Mesodermal cell (in vitro differentiated cells): ENCODE data around the gene CST4. TPM values are rescaled to one million over a fixed set of nuclear protein-coding genes. Genes with fewer than 3 reads are reported as not detected.
"Not testable (repeated sequence)": the region's sequence is repeated elsewhere in the genome, so short reads cannot be mapped to it uniquely, and the experiment has no call there.

Experiments
- H3K27ac ChIP-seq: 2 replicates; pipeline ENCODE4 v1.7.0; 2013; ENCODE audit warnings: mild to moderate bottlenecking, low read depth, low read length, moderate library complexity; ENCODE audit not compliant: severe bottlenecking
- H3K36me3 ChIP-seq: 2 replicates; pipeline ENCODE4 v1.7.1; 2013; ENCODE audit warnings: mild to moderate bottlenecking, low read length, moderate library complexity; ENCODE audit not compliant: control insufficient read depth, insufficient read depth
- H3K4me1 ChIP-seq: one replicate; pipeline ENCODE4 v1.7.1; 2013; ENCODE audit warnings: mild to moderate bottlenecking, low read length; ENCODE audit not compliant: insufficient read depth, control insufficient read depth, poor library complexity, severe bottlenecking
- H3K4me3 ChIP-seq: 2 replicates; pipeline ENCODE4 v1.7.0; 2013; ENCODE audit warnings: low read length, control low read depth, mild to moderate bottlenecking; ENCODE audit not compliant: insufficient read depth, poor library complexity, severe bottlenecking; ENCODE audit errors: extremely low read depth
- H3K9me3 ChIP-seq: 2 replicates; pipeline ENCODE4 v1.7.1; 2013; ENCODE audit warnings: mild to moderate bottlenecking, low read length, moderate library complexity; ENCODE audit not compliant: control insufficient read depth
- WGBS, 2 experiments: methylation state at CpG; one replicate each; pipeline ENCODE4 v1.1.5; 2013; ENCODE audit warnings: missing lambda C conversion rate in 2 of 2; ENCODE audit not compliant: insufficient coverage in 2 of 2; 5-methylcytosine and 5-hydroxymethylcytosine counted together
- polyA plus RNA-seq, 2 experiments: library from polyadenylated mRNA; stranded (reverse); fragments of 50-300 nt; gene quantifications; one replicate each; pipeline ENCODE4 v1.2.3, GENCODE V29; 2013

The CST4 gene, protein sequence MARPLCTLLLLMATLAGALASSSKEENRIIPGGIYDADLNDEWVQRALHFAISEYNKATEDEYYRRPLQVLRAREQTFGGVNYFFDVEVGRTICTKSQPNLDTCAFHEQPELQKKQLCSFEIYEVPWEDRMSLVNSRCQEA
- not detected for polyA plus RNA-seq (2013, experiment 1 of 2)
- not detected for polyA plus RNA-seq (2013, experiment 2 of 2)

DNA sequence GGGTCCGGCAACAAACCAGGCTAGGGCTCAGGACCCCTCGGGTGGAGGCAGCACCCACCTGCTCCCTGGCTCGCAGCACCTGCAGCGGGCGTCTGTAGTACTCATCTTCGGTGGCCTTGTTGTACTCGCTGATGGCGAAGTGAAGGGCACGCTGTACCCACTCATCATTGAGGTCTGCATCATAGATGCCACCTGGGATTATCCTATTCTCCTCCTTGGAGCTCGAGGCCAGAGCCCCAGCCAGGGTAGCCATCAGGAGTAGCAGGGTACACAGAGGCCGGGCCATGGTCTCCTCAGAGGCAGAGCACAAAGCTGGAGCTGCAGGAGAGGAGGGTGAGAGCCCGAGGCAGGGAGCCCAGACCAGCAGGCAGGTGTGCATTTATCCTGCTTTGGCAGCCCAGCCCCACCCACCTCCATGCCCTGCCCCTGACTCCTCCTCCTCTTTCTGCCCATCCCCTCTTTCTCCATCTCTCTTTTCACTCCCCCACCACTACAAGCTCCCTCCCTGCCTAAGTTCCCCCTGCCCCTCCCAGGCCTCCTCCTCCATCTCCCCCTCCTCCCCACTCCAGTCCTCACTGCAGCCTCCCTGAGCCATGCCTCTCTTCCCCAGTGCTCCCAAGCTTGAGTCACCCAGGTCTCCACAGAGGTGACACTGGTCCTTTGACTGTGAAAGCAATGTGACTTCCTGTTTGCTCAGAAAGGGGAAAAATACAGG, at the start of gene CST4:
Gene CST4, minus strand, starts transcription at position 355 of the 715 bp plus-strand sequence. Its CDS starts 69 bp downstream, at position 286.
- WGBS, 2 experiments: 95 to 100% methylated on average over 9 to 10 of the region's 12 CpGs
- not testable (repeated sequence) for H3K9me3 ChIP-seq, H3K36me3 ChIP-seq, H3K4me3 ChIP-seq, H3K27ac ChIP-seq
- H3K4me1 ChIP-seq: peaks cover 24% of the 10 kb centered on the region

DNA sequence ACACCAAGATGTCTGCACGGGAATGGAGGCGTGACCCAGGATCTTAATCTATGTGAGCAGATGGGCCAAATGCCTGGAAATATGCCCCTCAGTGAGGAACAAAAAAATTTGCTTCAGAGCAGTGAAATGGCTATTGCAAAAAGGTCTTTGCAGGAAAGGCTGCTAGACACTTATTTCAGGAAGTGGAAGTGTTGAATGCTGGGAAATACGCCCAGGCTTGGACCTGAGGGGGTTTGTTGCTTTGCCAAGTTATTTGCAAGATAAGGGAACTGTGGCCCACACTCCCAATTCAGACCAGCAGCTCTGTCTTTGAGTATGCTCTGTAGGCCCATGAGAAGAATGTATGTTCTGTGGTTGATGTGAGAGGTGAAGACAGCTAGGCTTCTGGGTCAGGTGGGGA, 46.6 kb upstream of the CST4 start:
- not testable (repeated sequence) for H3K36me3 ChIP-seq, H3K27ac ChIP-seq, H3K4me3 ChIP-seq, H3K4me1 ChIP-seq, H3K9me3 ChIP-seq
- WGBS, 2 experiments: 92 to 100% methylated on average over 2 to 3 of the region's 3 CpGs

- not testable (repeated sequence) for H3K9me3 ChIP-seq, H3K27ac ChIP-seq, H3K4me3 ChIP-seq, H3K4me1 ChIP-seq, H3K36me3 ChIP-seq
- 88 to 100% methylated on average over 2 of the region's 2 CpGs for WGBS, 2 experiments
Observed at GRCh38 chr20:23734949-23735348, 46.1 kb upstream of the CST4 start.

- H3K36me3 ChIP-seq, H3K4me3 ChIP-seq, H3K4me1 ChIP-seq, H3K9me3 ChIP-seq, H3K27ac ChIP-seq: not testable (repeated sequence)
- 89 to 100% methylated on average over 1 of the region's 1 CpG for WGBS, 2 experiments
Observed at GRCh38 chr20:23734440-23734839, 45.6 kb upstream of the CST4 start.

- Histone ChIP-seq H3K36me3 (no peaks in the 10 kb centered on the region), H3K9me3 (no peaks in the 10 kb centered on the region), H3K4me1 (no peaks in the 10 kb centered on the region), H3K4me3 (no peak overlapping the region), H3K27ac (no peak overlapping the region)
- WGBS, 2 experiments: 88% methylated on average over 1 of the region's 3 CpGs; no CpG with 5 or more reads in 1 of the 2 experiments
Observed at GRCh38 chr20:23727016-23727415, 38.2 kb upstream of the CST4 start.

DNA sequence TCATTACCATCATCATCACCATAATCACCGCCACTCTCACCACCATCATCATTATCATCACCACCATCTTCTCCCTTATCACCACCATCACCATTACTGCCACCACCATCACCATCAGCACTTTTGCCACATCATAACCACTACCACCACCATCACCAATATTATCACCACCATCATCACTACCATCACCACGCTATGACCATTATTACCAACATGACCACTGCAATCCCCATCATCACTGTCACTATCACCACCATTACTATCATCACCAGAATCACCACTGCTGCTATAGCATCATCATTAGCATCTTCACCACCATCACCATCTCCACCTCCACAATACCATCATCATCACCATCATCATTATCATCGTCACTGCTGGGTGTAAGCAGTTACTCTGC, 36.3 kb upstream of the CST4 start:
- H3K4me1 ChIP-seq: no peaks in the 10 kb centered on the region

DNA sequence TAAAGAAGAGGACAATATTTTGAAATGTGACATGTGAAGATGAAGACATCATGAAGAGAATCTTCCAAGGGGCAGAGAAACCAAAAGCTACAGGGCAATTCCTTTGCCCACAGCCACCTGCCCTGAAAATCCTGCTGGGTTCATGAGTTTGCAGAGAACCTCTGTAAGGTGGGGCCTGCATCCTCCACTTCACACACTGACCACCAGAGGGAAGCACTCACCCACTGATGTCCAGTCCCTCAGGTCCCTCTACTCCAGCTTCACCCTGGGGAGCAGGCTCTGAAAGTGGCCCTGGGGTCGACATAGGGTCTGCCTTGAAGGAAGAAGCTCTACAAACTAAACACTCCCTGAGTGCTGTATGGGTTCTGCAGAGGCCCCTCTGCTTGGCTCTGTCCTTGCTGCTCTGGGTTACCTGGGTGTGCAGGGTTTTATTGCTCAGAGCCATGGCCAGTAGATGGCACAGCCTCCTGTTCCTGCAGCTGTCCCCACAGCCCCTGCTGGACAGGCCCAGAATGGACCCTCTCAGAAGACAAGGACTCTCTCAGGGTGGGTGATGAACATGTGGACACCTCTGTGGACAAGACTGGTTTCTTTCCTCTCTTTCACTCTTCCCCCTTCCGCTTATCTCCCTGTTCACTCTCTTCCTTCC, 34.9 kb upstream of the CST4 start:
- H3K27ac ChIP-seq, H3K4me1 ChIP-seq, H3K9me3 ChIP-seq, H3K4me3 ChIP-seq, H3K36me3 ChIP-seq: not testable (repeated sequence)
- WGBS, 2 experiments: 100% methylated on average over 1 of the region's 2 CpGs

More for the DNA sequence above, 36.3 kb upstream of the CST4 start:
- no peak overlapping the region for H3K27ac ChIP-seq
- 94 to 95% methylated on average over 2 to 3 of the region's 3 CpGs for WGBS, 2 experiments
- H3K9me3 ChIP-seq: no peaks in the 10 kb centered on the region
- no peaks in the 10 kb centered on the region for H3K36me3 ChIP-seq
- H3K4me3 ChIP-seq: no peak overlapping the region

GRCh38 chr20:23722851-23723250, 34.0 kb upstream of the CST4 start:
- not testable (repeated sequence) for H3K4me3 ChIP-seq, H3K4me1 ChIP-seq, H3K36me3 ChIP-seq, H3K9me3 ChIP-seq, H3K27ac ChIP-seq
- 76 to 80% methylated on average over 2 to 5 of the region's 5 CpGs for WGBS, 2 experiments

GRCh38 chr20:23721962-23722361, 33.1 kb upstream of the CST4 start:
- Histone ChIP-seq H3K9me3 (no peaks in the 10 kb centered on the region), H3K4me3 (no peak overlapping the region), H3K36me3 (no peaks in the 10 kb centered on the region), H3K27ac (no peak overlapping the region), H3K4me1 (no peaks in the 10 kb centered on the region)
- 88% methylated on average over 1 of the region's 1 CpG; no CpG with 5 or more reads in 1 of the 2 experiments for WGBS, 2 experiments

DNA sequence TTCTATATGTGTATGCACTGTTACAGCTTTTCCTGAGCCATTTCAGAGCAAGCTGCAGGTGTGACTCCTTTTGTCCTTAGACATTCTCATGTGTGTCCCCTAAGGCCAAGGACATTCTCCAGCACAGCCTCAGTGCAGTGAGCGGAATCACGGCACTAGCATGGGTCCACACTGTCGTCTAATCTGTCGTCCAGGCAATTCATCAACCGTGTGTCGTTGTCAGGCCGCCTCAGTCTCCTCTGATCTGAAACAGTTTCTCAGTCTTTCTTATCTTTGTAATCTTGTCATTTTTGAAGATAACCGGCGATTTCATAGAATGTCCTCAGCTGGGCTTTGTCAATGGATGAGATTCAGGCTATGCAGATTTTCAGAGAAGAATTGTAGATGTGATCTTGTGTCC, 30.5 kb upstream of the CST4 start:
- 82 to 90% methylated on average over 7 to 9 of the region's 9 CpGs for WGBS, 2 experiments
- not testable (repeated sequence) for H3K4me1 ChIP-seq

DNA sequence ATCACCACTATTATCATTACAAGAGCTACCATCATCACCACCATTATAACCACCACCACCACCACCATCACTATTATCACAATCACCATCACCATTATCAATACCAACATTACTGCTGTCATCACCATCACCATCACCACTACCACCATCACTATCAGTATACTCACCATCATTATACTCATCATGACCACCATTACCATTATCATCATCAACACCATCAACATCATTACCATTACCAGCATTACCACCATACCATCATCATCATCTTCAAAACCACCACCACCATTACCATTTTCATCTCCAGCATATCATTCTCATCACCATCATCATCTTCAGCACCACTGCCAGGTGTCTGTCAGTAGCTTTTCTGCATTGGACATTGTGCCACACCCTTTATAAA, 22.9 kb upstream of the CST4 start:
- H3K27ac ChIP-seq, H3K9me3 ChIP-seq, H3K4me3 ChIP-seq, H3K36me3 ChIP-seq, H3K4me1 ChIP-seq: not testable (repeated sequence)

More for the DNA sequence above, 30.5 kb upstream of the CST4 start:
- not testable (repeated sequence) for H3K9me3 ChIP-seq, H3K27ac ChIP-seq, H3K4me3 ChIP-seq, H3K36me3 ChIP-seq
